Measurements from ENCODE around the gene CDKAL1.

The CDKAL1 gene

DNA sequence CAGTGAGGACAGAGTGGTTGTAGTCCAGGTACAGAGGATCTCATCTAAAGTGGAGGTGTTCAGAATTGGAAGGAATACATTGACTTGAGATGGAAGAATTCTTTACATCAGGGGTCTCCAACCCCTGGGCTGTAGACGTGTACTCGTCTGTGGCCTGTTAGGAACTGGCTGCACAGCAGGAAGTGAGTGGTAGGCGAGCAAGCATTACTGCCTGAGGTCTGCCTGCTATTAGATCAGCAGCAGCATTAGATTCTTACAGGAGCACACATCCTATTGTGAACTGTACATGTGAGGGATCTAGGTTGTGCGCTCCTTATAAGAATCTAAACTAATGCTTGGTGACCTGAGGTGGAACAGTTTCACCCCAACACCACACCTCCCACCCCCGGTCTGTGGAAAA lies 121.1 kb downstream of the CDKAL1 start:
- Histone ChIP-seq H3K79me2 (ENCODE audit: control insufficient read depth, insufficient read depth, low read length) (no peaks in the 10 kb centered on the region), H4K8ac (ENCODE audit: low read depth, low read length) (no peak overlapping the region), H3K18ac (ENCODE audit: low read length) (no peak overlapping the region), H3K79me1 (ENCODE audit: low read length) (peaks cover 1% of the 10 kb centered on the region), H3K36me3 (ENCODE audit: control insufficient read depth, insufficient read depth, low read length) (no peaks in the 10 kb centered on the region), H3K4ac (ENCODE audit: low read depth, low read length) (no peak overlapping the region), H2AK5ac (ENCODE audit: low read length) (no peak overlapping the region), H2BK15ac (replicated peaks; ENCODE audit: low read depth) (no peak overlapping the region), H3K4me1 (ENCODE audit: control insufficient read depth, low read depth, low read length) (no peaks in the 10 kb centered on the region), H2BK120ac (ENCODE audit: low read depth, low read length) (no peak overlapping the region), H3K27ac (ENCODE audit: low read depth, low read length) (no peak overlapping the region), H3K56ac (ENCODE audit: low read length) (no peak overlapping the region), H4K5ac (ENCODE audit: low read length) (no peak overlapping the region), H3K27me3 (ENCODE audit: insufficient read depth, low read length, poor library complexity) (no peaks in the 10 kb centered on the region), H3K9ac (ENCODE audit: low read length) (no peak overlapping the region), H3K4me3 (ENCODE audit: low read length) (no peak overlapping the region), H3K4me2 (ENCODE audit: low read length) (no peak overlapping the region), H2BK5ac (ENCODE audit: low read length) (no peak overlapping the region), H3K23ac (ENCODE audit: low read length) (no peak overlapping the region)
- no peak for DNase-seq
- no CpG with 5 or more reads among the region's 5 CpGs for WGBS (ENCODE audit: extremely low coverage, insufficient coverage, low lambda C conversion rate)

DNA sequence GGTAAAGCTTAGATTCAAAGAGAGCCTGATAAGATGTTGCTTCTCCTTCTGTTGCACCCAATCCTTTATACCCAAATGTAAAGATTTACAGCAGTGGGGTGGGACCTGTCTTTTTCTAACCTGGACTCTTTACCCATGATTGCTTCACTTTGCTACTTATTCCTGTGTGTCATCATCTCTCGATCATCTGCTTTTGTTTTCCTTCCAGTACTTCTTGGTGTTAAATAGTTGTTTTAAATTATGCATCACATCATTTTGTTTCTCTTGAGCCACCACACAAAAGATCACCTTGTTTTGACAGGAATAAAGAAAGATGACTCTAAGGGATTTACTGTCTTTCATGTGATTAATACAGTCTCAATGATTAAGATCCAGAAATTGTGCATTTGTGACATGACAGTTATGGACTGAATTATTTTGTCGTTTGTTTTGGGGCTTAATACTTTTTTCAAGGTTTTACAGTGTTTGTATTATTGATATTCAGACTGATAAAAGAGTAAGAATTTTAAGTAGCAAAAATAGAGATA lies 123.1 kb downstream of the CDKAL1 start:
- Histone ChIP-seq H3K9ac (ENCODE audit: low read length) (no peak overlapping the region), H2AK5ac (ENCODE audit: low read length) (no peak overlapping the region)

DNA sequence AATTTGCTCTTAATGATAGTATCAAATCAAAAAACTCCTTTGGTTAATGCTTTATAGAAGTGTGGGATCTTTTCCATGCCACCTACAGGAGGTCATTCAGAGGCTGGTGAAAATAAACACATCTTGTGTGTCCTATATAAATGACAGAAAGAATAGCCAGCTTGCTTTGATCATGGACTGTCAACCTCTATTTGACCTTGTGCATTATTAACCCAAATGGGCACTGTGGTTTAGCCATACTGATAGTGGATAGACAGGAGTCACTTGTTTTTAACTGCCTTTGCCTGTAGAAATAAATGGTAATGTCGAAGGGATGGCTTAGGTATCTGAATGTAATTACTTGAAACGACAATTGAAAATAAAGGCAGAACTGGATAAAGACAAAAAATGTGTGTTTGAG lies 123.8 kb downstream of the CDKAL1 start:
- H3K23ac ChIP-seq (ENCODE audit: low read length) = no peak overlapping the region
- no peaks in the 10 kb centered on the region for H3K79me2 ChIP-seq (ENCODE audit: control insufficient read depth, insufficient read depth, low read length)
- H4K5ac ChIP-seq (ENCODE audit: low read length) = no peak overlapping the region
- H3K36me3 ChIP-seq (ENCODE audit: control insufficient read depth, insufficient read depth, low read length) = no peaks in the 10 kb centered on the region
- no peak overlapping the region for H4K8ac ChIP-seq (ENCODE audit: low read depth, low read length)
- H3K27ac ChIP-seq (ENCODE audit: low read depth, low read length) = no peak overlapping the region
- H2BK120ac ChIP-seq (ENCODE audit: low read depth, low read length) = no peak overlapping the region
- H3K56ac ChIP-seq (ENCODE audit: low read length) = no peak overlapping the region
- H3K18ac ChIP-seq (ENCODE audit: low read length) = no peak overlapping the region
- WGBS (ENCODE audit: extremely low coverage, insufficient coverage, low lambda C conversion rate) = no CpG with 5 or more reads among the region's 2 CpGs
- no peaks in the 10 kb centered on the region for H3K27me3 ChIP-seq (ENCODE audit: insufficient read depth, low read length, poor library complexity)
- peaks cover 1% of the 10 kb centered on the region for H3K79me1 ChIP-seq (ENCODE audit: low read length)
- H3K9ac ChIP-seq (ENCODE audit: low read length) = no peak overlapping the region
- H2BK5ac ChIP-seq (ENCODE audit: low read length) = no peak overlapping the region
- no peak overlapping the region for H2AK5ac ChIP-seq (ENCODE audit: low read length)
- no peak overlapping the region for H3K4ac ChIP-seq (ENCODE audit: low read depth, low read length)
- DNase-seq = no peak
- H3K4me1 ChIP-seq (ENCODE audit: control insufficient read depth, low read depth, low read length) = no peaks in the 10 kb centered on the region
- H2BK15ac ChIP-seq (replicated peaks; ENCODE audit: low read depth) = no peak overlapping the region
- H3K4me3 ChIP-seq (ENCODE audit: low read length) = no peak overlapping the region
- H3K4me2 ChIP-seq (ENCODE audit: low read length) = no peak overlapping the region

More for the DNA sequence above, 123.1 kb downstream of the CDKAL1 start:
- H3K23ac ChIP-seq (ENCODE audit: low read length) = no peak overlapping the region
- H3K18ac ChIP-seq (ENCODE audit: low read length) = no peak overlapping the region
- H3K27me3 ChIP-seq (ENCODE audit: insufficient read depth, low read length, poor library complexity) = no peaks in the 10 kb centered on the region
- no peak for DNase-seq
- no peak overlapping the region for H4K8ac ChIP-seq (ENCODE audit: low read depth, low read length)
- no peaks in the 10 kb centered on the region for H3K4me1 ChIP-seq (ENCODE audit: control insufficient read depth, low read depth, low read length)
- 100% methylated on average over 1 of the region's 2 CpGs for WGBS (ENCODE audit: extremely low coverage, insufficient coverage, low lambda C conversion rate)
- no peak overlapping the region for H2BK5ac ChIP-seq (ENCODE audit: low read length)
- H3K4me3 ChIP-seq (ENCODE audit: low read length) = no peak overlapping the region
- H3K56ac ChIP-seq (ENCODE audit: low read length) = no peak overlapping the region
- H2BK15ac ChIP-seq (replicated peaks; ENCODE audit: low read depth) = no peak overlapping the region
- peaks cover 1% of the 10 kb centered on the region for H3K79me1 ChIP-seq (ENCODE audit: low read length)
- H3K4ac ChIP-seq (ENCODE audit: low read depth, low read length) = no peak overlapping the region
- no peak overlapping the region for H3K4me2 ChIP-seq (ENCODE audit: low read length)
- H3K79me2 ChIP-seq (ENCODE audit: control insufficient read depth, insufficient read depth, low read length) = no peaks in the 10 kb centered on the region
- no peaks in the 10 kb centered on the region for H3K36me3 ChIP-seq (ENCODE audit: control insufficient read depth, insufficient read depth, low read length)
- no peak overlapping the region for H3K27ac ChIP-seq (ENCODE audit: low read depth, low read length)
- H2BK120ac ChIP-seq (ENCODE audit: low read depth, low read length) = no peak overlapping the region
- H4K5ac ChIP-seq (ENCODE audit: low read length) = no peak overlapping the region

- Histone ChIP-seq H3K56ac (ENCODE audit: low read length) (no peak overlapping the region), H3K4me3 (ENCODE audit: low read length) (no peak overlapping the region), H3K36me3 (ENCODE audit: control insufficient read depth, insufficient read depth, low read length) (no peaks in the 10 kb centered on the region), H4K8ac (ENCODE audit: low read depth, low read length) (no peak overlapping the region), H3K27ac (ENCODE audit: low read depth, low read length) (no peak overlapping the region), H3K4ac (ENCODE audit: low read depth, low read length) (no peak overlapping the region), H3K18ac (ENCODE audit: low read length) (no peak overlapping the region), H2AK5ac (ENCODE audit: low read length) (no peak overlapping the region), H3K9ac (ENCODE audit: low read length) (no peak overlapping the region), H3K27me3 (ENCODE audit: insufficient read depth, low read length, poor library complexity) (no peaks in the 10 kb centered on the region), H3K23ac (ENCODE audit: low read length) (no peak overlapping the region), H2BK5ac (ENCODE audit: low read length) (no peak overlapping the region), H2BK15ac (replicated peaks; ENCODE audit: low read depth) (no peak overlapping the region), H3K79me1 (ENCODE audit: low read length) (peaks cover 1% of the 10 kb centered on the region), H2BK120ac (ENCODE audit: low read depth, low read length) (no peak overlapping the region), H3K4me2 (ENCODE audit: low read length) (no peak overlapping the region), H3K4me1 (ENCODE audit: control insufficient read depth, low read depth, low read length) (no peaks in the 10 kb centered on the region), H3K79me2 (ENCODE audit: control insufficient read depth, insufficient read depth, low read length) (no peaks in the 10 kb centered on the region), H4K5ac (ENCODE audit: low read length) (no peak overlapping the region)
- no CpG with 5 or more reads among the region's 5 CpGs for WGBS (ENCODE audit: extremely low coverage, insufficient coverage, low lambda C conversion rate)
- no peak for DNase-seq
Measured at GRCh38 chr6:20658516-20658915, 124.3 kb downstream of the CDKAL1 start.

DNA sequence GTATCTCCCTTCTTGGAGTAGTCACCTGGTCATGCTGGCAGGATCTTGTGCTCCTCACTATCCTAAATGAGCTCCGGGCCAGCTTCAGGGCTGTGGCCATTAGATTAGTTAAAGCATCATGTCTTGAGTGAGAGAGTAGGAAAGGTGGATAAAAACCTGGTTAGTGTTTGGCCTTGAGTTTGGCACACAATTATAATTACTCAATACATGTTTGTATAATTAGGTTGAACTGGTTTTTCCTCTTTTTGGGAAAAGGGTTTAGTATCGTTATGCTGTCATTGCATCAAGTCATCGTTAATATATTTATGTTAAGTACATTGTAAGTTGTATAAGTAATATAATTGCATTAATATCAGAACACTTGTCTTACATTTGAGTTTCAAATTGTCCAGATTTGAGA lies 126.3 kb downstream of the CDKAL1 start:
- Histone ChIP-seq H3K23ac (ENCODE audit: low read length) (no peak overlapping the region), H3K9ac (ENCODE audit: low read length) (no peak overlapping the region), H4K8ac (ENCODE audit: low read depth, low read length) (no peak overlapping the region)

GRCh38 chr6:20661721-20662120 lies 127.5 kb downstream of the CDKAL1 start:
- H2AK5ac ChIP-seq (ENCODE audit: low read length) = no peak overlapping the region
- H3K18ac ChIP-seq (ENCODE audit: low read length) = no peak overlapping the region
- H4K8ac ChIP-seq (ENCODE audit: low read depth, low read length) = no peak overlapping the region
- H2BK15ac ChIP-seq (replicated peaks; ENCODE audit: low read depth) = no peak overlapping the region
- no peaks in the 10 kb centered on the region for H3K36me3 ChIP-seq (ENCODE audit: control insufficient read depth, insufficient read depth, low read length)
- no peak overlapping the region for H3K56ac ChIP-seq (ENCODE audit: low read length)
- no peak overlapping the region for H3K27ac ChIP-seq (ENCODE audit: low read depth, low read length)
- no peaks in the 10 kb centered on the region for H3K4me1 ChIP-seq (ENCODE audit: control insufficient read depth, low read depth, low read length)
- no peaks in the 10 kb centered on the region for H3K79me2 ChIP-seq (ENCODE audit: control insufficient read depth, insufficient read depth, low read length)
- H4K5ac ChIP-seq (ENCODE audit: low read length) = no peak overlapping the region
- H3K4me2 ChIP-seq (ENCODE audit: low read length) = no peak overlapping the region
- H3K4me3 ChIP-seq (ENCODE audit: low read length) = no peak overlapping the region
- DNase-seq = no peak
- H2BK120ac ChIP-seq (ENCODE audit: low read depth, low read length) = no peak overlapping the region
- H3K23ac ChIP-seq (ENCODE audit: low read length) = no peak overlapping the region
- H3K27me3 ChIP-seq (ENCODE audit: insufficient read depth, low read length, poor library complexity) = no peaks in the 10 kb centered on the region
- no peak overlapping the region for H3K4ac ChIP-seq (ENCODE audit: low read depth, low read length)
- H3K79me1 ChIP-seq (ENCODE audit: low read length) = no peaks in the 10 kb centered on the region
- no peak overlapping the region for H3K9ac ChIP-seq (ENCODE audit: low read length)
- H2BK5ac ChIP-seq (ENCODE audit: low read length) = no peak overlapping the region

More for the DNA sequence above, 126.3 kb downstream of the CDKAL1 start:
- H3K79me1 ChIP-seq (ENCODE audit: low read length) = no peaks in the 10 kb centered on the region
- H3K56ac ChIP-seq (ENCODE audit: low read length) = no peak overlapping the region
- no peak overlapping the region for H3K4ac ChIP-seq (ENCODE audit: low read depth, low read length)
- no peak overlapping the region for H4K5ac ChIP-seq (ENCODE audit: low read length)
- no peak overlapping the region for H3K27ac ChIP-seq (ENCODE audit: low read depth, low read length)
- no peak overlapping the region for H3K4me2 ChIP-seq (ENCODE audit: low read length)
- H3K4me1 ChIP-seq (ENCODE audit: control insufficient read depth, low read depth, low read length) = no peaks in the 10 kb centered on the region
- H2BK120ac ChIP-seq (ENCODE audit: low read depth, low read length) = no peak overlapping the region
- WGBS (ENCODE audit: extremely low coverage, insufficient coverage, low lambda C conversion rate) = no CpG with 5 or more reads among the region's 3 CpGs
- H2BK15ac ChIP-seq (replicated peaks; ENCODE audit: low read depth) = no peak overlapping the region
- no peak overlapping the region for H2AK5ac ChIP-seq (ENCODE audit: low read length)
- no peak overlapping the region for H3K4me3 ChIP-seq (ENCODE audit: low read length)
- no peaks in the 10 kb centered on the region for H3K79me2 ChIP-seq (ENCODE audit: control insufficient read depth, insufficient read depth, low read length)
- no peaks in the 10 kb centered on the region for H3K36me3 ChIP-seq (ENCODE audit: control insufficient read depth, insufficient read depth, low read length)
- H3K18ac ChIP-seq (ENCODE audit: low read length) = no peak overlapping the region
- no peaks in the 10 kb centered on the region for H3K27me3 ChIP-seq (ENCODE audit: insufficient read depth, low read length, poor library complexity)
- no peak for DNase-seq
- no peak overlapping the region for H2BK5ac ChIP-seq (ENCODE audit: low read length)
